Tibial nerve (tissue), 3 donors: ENCODE measurements around the gene NFKBIB.

Source experiments
- CTCF ChIP-seq, 5 experiments: fragments of 200-600 bp in 3 of 5; fragments of 450-650 bp in 2 of 5; sonication (generic) in 3 of 5; IDR thresholded peaks; one replicate each; pipeline ENCODE4 v1.5.1; 2016 to 2019; ENCODE audit warnings: antibody characterized with exemption in 5 of 5, mild to moderate bottlenecking in 3 of 5, moderate library complexity in 2 of 5
- POLR2A ChIP-seq, 2 donors: fragments of 450-650 bp; IDR thresholded peaks; one replicate each; pipeline ENCODE4 v1.6.1; 2017; ENCODE audit warnings: antibody characterized with exemption in 2 of 2, mild to moderate bottlenecking in 2 of 2, moderate library complexity in 2 of 2

- TF ChIP-seq POLR2A (IDR thresholded peaks at IDR 0.05) = no peak
- TF ChIP-seq CTCF (IDR thresholded peaks at IDR 0.05) = no peak
These were observed 10.0 kb upstream of the NFKBIB start for GRCh38 chr19:38889803-38890202.
